Colon (tissue), 2 donors: ENCODE measurements around the gene NDUFV3.
"Not testable (repeated sequence)": the region's sequence is repeated elsewhere in the genome, so short reads cannot be mapped to it uniquely, and the experiment has no call there.

Experiments used
- FAIRE-seq: peaks from 2 replicates; lab custom pipeline; 2012; peaks lifted over from hg19 to GRCh38; lab: Jason Lieb, UNC
- donor health status: control.
- donor health status: control.

NDUFV3 gene

GRCh38 chr21:42857216-42857615 is 35.9 kb upstream of the NDUFV3 start:
- FAIRE-seq = no peak

- no peak for FAIRE-seq
Observed at GRCh38 chr21:42858185-42858847, 34.8 kb upstream of the NDUFV3 start.

- FAIRE-seq = no peak
Observed at GRCh38 chr21:42858957-42859890, 33.9 kb upstream of the NDUFV3 start.

- no peak for FAIRE-seq
Observed at GRCh38 chr21:42859891-42860230, 33.2 kb upstream of the NDUFV3 start.

- FAIRE-seq = no peak
Observed at GRCh38 chr21:42860345-42860744, 32.8 kb upstream of the NDUFV3 start.

- no peak for FAIRE-seq
Observed at GRCh38 chr21:42861311-42861847, 31.7 kb upstream of the NDUFV3 start.

GRCh38 chr21:42861848-42862400 is 31.2 kb upstream of the NDUFV3 start:
- no peak for FAIRE-seq

GRCh38 chr21:42862774-42863503 is 30.2 kb upstream of the NDUFV3 start:
- no peak for FAIRE-seq

- FAIRE-seq = no peak
Observed at GRCh38 chr21:42863504-42863870, 29.6 kb upstream of the NDUFV3 start.

- no peak for FAIRE-seq
Observed at GRCh38 chr21:42864286-42864685, 28.8 kb upstream of the NDUFV3 start.

GRCh38 chr21:42864815-42865775 is 28.0 kb upstream of the NDUFV3 start:
- no peak for FAIRE-seq

GRCh38 chr21:42865776-42866160 is 27.3 kb upstream of the NDUFV3 start:
- no peak for FAIRE-seq

- FAIRE-seq = no peak
Observed at GRCh38 chr21:42868196-42868595, 24.9 kb upstream of the NDUFV3 start.

- no peak for FAIRE-seq
Observed at GRCh38 chr21:42873096-42873495, 20.0 kb upstream of the NDUFV3 start.

- not testable (repeated sequence) for FAIRE-seq
Observed at GRCh38 chr21:42875811-42876210, 17.3 kb upstream of the NDUFV3 start.

GRCh38 chr21:42878678-42878992 is 14.5 kb upstream of the NDUFV3 start:
- FAIRE-seq = no peak

- FAIRE-seq = no peak
Observed at GRCh38 chr21:42878993-42879787, 13.9 kb upstream of the NDUFV3 start, which contains the start of gene WDR4. WDR4 (minus strand) TSS chr21:42879539; CDS start chr21:42879495, 44 bp downstream.

GRCh38 chr21:42880352-42880751 is 12.8 kb upstream of the NDUFV3 start:
- no peak for FAIRE-seq

GRCh38 chr21:42883921-42884320 is 9.2 kb upstream of the NDUFV3 start:
- no peak for FAIRE-seq

GRCh38 chr21:42887326-42887725 is 5.8 kb upstream of the NDUFV3 start:
- FAIRE-seq = no peak
